ENCODE measurements around the gene NOTUM. TPM values are rescaled to one million over a fixed set of nuclear protein-coding genes. Genes with fewer than 3 reads are reported as not detected.
A peak's percentile ranks its signal among the peaks of the same experiment; 100 is the strongest.

The NOTUM gene
- total and polyA plus RNA-seq, 2 of the 4 experiments (the other 2 are of a cell fraction) = 0.05 TPM; not detected in 1

DNA sequence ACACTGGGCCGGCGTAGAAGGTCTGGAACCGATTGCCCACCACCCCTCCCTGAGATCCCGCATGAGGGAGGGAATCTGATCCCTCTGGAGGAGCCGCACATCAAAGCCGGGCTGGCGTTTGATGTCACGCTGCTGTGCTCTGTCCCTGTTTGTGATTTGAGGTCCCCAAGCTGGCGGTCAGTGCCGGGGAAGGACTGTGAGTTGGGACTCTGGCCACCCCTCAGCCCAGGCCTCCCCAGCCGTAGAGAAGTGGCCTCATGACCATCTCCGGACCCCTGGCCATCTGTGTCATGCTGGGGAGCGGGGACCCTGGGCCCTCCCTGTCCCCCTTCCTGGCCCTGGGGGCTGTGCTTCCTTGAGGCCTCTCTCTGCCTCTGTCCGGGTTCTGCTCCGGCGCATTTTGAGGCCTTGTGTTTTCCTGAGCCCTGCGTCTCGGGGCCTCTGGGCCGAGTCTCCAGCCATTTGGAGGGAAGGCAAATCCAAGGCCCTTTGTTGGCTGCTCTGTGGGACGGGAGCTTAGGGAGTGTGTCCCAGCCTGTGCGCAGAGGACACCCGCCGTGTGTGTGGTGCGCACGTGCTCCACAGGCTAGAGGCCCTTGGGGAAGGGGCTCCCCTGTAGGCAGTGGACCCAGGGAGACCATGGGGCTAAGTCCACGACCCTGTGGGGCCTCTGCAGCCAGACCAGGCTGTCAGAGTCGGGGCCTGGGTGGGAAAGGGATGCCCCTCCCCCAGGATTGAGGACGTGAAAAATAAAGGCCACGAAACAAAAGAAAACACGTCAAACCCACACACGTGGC is 31.5 kb upstream of the NOTUM start (continued):
- no peak for TF ChIP-seq BHLHE40 (IDR thresholded peaks at IDR 0.05; ENCODE audit: low read depth, low read length)

- no peak overlapping the region for H3K18ac ChIP-seq (ENCODE audit: low read depth, low read length)
- WGBS, 2 experiments (ENCODE audit: extremely low coverage in 2 of 2, insufficient read length in 1 of 2) = 30% methylated on average over 2 of the region's 31 CpGs; no CpG with 5 or more reads in 1 of the 2 experiments
- H3K4me3 ChIP-seq (ENCODE audit: insufficient read depth, low read depth, low read length) = no peak overlapping the region
- peaks cover 13% of the 10 kb centered on the region for H3K4me1 ChIP-seq (ENCODE audit: control insufficient read depth, insufficient read depth, low read length)
- no peak overlapping the region for H4K91ac ChIP-seq (ENCODE audit: insufficient read depth, low read depth, low read length)
- H2AK5ac ChIP-seq (ENCODE audit: low read depth, low read length) = no peak overlapping the region
- no peak overlapping the region for H2BK120ac ChIP-seq (ENCODE audit: low read depth, low read length)
- no peak overlapping the region for H3K9ac ChIP-seq (ENCODE audit: low read depth, low read length)
- H4K20me1 ChIP-seq (ENCODE audit: insufficient read depth, low read length) = peaks cover 6% of the 10 kb centered on the region
- H3K79me1 ChIP-seq (ENCODE audit: low read depth in 1 of 2, low read length in 2 of 2) = peaks cover 9 to 27% of the 10 kb centered on the region in 2 experiments; a peak in 3 of 4 replicates
- ChIA-PET CTCF (interaction anchor here (1.2 kb wide), 1 partner anchor 32 kb away, joined by 3 read pairs; no protein-coding TSS in a partner anchor), POLR2A (ENCODE audit: unreplicated experiment) (no interaction called here)
- H4K8ac ChIP-seq (ENCODE audit: low read depth in 2 of 2, low read length in 2 of 2) = peak overlapping the region in 1 of 2 experiments; percentile 13; a peak in 1 of 4 replicates
- H3K56ac ChIP-seq (ENCODE audit: extremely low read depth, insufficient read depth, low read length) = no peak overlapping the region
- dilution Hi-C loops (cut with HindIII; ENCODE audit: low sequenced_read_pairs, unreplicated experiment) (no loop called here), in situ Hi-C loops (cut with MboI; ENCODE audit: low sequenced_read_pairs) (no loop called here), intact Hi-C loops (cut with micrococcal nuclease) (loop anchor here (1.0 kb wide), 1 partner anchor 13 kb away; no protein-coding TSS in a partner anchor)
- no peaks in the 10 kb centered on the region for H3K9me3 ChIP-seq (ENCODE audit: control insufficient read depth, insufficient read depth, low read length)
- no peak overlapping the region for H3K14ac ChIP-seq (replicated peaks; ENCODE audit: low read depth, low read length)
- no peaks in the 10 kb centered on the region for H3K27me3 ChIP-seq (ENCODE audit: control insufficient read depth, insufficient read depth, low read length)
- H2AK9ac ChIP-seq (replicated peaks; ENCODE audit: low read depth, low read length, poor library complexity) = peak overlapping the region; percentile 75
- DNase-seq (peak; percentile 31), ATAC-seq (ENCODE audit: low read depth) (peak; percentile 89)
- H3K27ac ChIP-seq (ENCODE audit: insufficient read depth, low read length) = no peak overlapping the region
- no TSS peak for BruUV-seq (replicated peaks)
- no peak overlapping the region for H4K5ac ChIP-seq (ENCODE audit: low read depth, low read length)
- no peak overlapping the region for H3K4me2 ChIP-seq (ENCODE audit: low read depth, low read length)
- TF ChIP-seq MXI1 (IDR thresholded peaks at IDR 0.05; ENCODE audit: borderline replicate concordance, low read depth, low read length) (no peak), USF2 (IDR thresholded peaks at IDR 0.05; ENCODE audit: low read depth, low read length) (peak; percentile 51; the same call in 1 of the 2 replicates), POLR2A (IDR thresholded peaks at IDR 0.05; ENCODE audit: low read depth, low read length) (no peak)
- peak overlapping the region; percentile 61 for H2AFZ ChIP-seq (replicated peaks; ENCODE audit: low read length, poor library complexity)
- peaks cover 13% of the 10 kb centered on the region for H3K36me3 ChIP-seq (ENCODE audit: control insufficient read depth, insufficient read depth, low read length)
- no peak overlapping the region for H3K23ac ChIP-seq (ENCODE audit: low read depth, low read length)
- peak overlapping the region; percentile 26; the same call in 1 of the 2 replicates for H3K4ac ChIP-seq (ENCODE audit: low read depth, low read length)
- no peak overlapping the region for H2BK5ac ChIP-seq (ENCODE audit: low read depth, low read length, poor library complexity, severe bottlenecking)
- no peak overlapping the region for H2BK20ac ChIP-seq (ENCODE audit: low read depth, low read length)
- no peaks in the 10 kb centered on the region for H3K9me1 ChIP-seq (ENCODE audit: insufficient read depth, low read length)
- H2BK15ac ChIP-seq (ENCODE audit: low read depth, low read length) = no peak overlapping the region
These were observed 30.8 kb upstream of the NOTUM start for GRCh38 chr17:81991684-81992305.
